ENCODE data around the gene PIGP.

The PIGP gene

GRCh38 chr21:37026499-37026898 lies 46.4 kb downstream of the PIGP start:
- DNase-seq (ENCODE audit: extremely low spot score) = no peak
- ChIA-PET POLR2A (no interaction called here), CTCF (no interaction called here)
- TF ChIP-seq FOXK2 (IDR thresholded peaks at IDR 0.05) (no peak), HDGF (IDR thresholded peaks at IDR 0.05; ENCODE audit: borderline replicate concordance) (no peak), CTBP1 (IDR thresholded peaks at IDR 0.05; ENCODE audit: borderline replicate concordance) (no peak), BHLHE40 (IDR thresholded peaks at IDR 0.05; ENCODE audit: borderline replicate concordance) (no peak), TARDBP (IDR thresholded peaks at IDR 0.05) (no peak)

GRCh38 chr21:37017951-37018679 lies 54.8 kb downstream of the PIGP start:
- DNase-seq (ENCODE audit: extremely low spot score) = no peak
- TF ChIP-seq BHLHE40 (IDR thresholded peaks at IDR 0.05; ENCODE audit: borderline replicate concordance) (no peak), SUZ12 (IDR thresholded peaks at IDR 0.05) (no peak), PKNOX1 (IDR thresholded peaks at IDR 0.05) (no peak), TARDBP (IDR thresholded peaks at IDR 0.05) (no peak), CTBP1 (IDR thresholded peaks at IDR 0.05; ENCODE audit: borderline replicate concordance) (no peak), ARNT (IDR thresholded peaks at IDR 0.05) (no peak), ELF4 (IDR thresholded peaks at IDR 0.05) (no peak), FOXA1 (IDR thresholded peaks at IDR 0.05) (no peak), L3MBTL2 (conservative IDR thresholded peaks at IDR 0.05) (no peak), LEF1 (IDR thresholded peaks at IDR 0.05; ENCODE audit: borderline replicate concordance) (no peak), SP1 (IDR thresholded peaks at IDR 0.05) (no peak), FOXM1 (IDR thresholded peaks at IDR 0.05; ENCODE audit: borderline replicate concordance) (no peak), FOXK2 (IDR thresholded peaks at IDR 0.05) (no peak), NFRKB (IDR thresholded peaks at IDR 0.05) (no peak), HDGF (IDR thresholded peaks at IDR 0.05; ENCODE audit: borderline replicate concordance) (no peak), ZNF384 (IDR thresholded peaks at IDR 0.05) (no peak)
- POLR2A ChIA-PET = no interaction called here
- CTCF ChIA-PET = no interaction called here
